GM21619 (cell line): ENCODE results near the gene SEC14L5.

Source experiments
- ATAC-seq: cut with Tn5 transposase; IDR thresholded peaks from one replicate; pipeline ENCODE4 v1.9.1; 2021; ENCODE audit not compliant: unreplicated experiment

Gene SEC14L5

GRCh38 chr16:5065813-5066212 is 107.7 kb downstream of the SEC14L5 start, which contains the start of gene C16orf89:
C16orf89 (minus strand) TSS chr16:5065956; CDS start chr16:5065908, 48 bp downstream.
- no peak for ATAC-seq

- ATAC-seq, result no peak
Observed at GRCh38 chr16:5066511-5066910, 108.4 kb downstream of the SEC14L5 start.
